ENCODE data around the gene DMD.

DMD gene

GRCh38 chrX:33128048-33128805, 83.1 kb downstream of the DMD start:
- TF ChIP-seq, protein P1, sequence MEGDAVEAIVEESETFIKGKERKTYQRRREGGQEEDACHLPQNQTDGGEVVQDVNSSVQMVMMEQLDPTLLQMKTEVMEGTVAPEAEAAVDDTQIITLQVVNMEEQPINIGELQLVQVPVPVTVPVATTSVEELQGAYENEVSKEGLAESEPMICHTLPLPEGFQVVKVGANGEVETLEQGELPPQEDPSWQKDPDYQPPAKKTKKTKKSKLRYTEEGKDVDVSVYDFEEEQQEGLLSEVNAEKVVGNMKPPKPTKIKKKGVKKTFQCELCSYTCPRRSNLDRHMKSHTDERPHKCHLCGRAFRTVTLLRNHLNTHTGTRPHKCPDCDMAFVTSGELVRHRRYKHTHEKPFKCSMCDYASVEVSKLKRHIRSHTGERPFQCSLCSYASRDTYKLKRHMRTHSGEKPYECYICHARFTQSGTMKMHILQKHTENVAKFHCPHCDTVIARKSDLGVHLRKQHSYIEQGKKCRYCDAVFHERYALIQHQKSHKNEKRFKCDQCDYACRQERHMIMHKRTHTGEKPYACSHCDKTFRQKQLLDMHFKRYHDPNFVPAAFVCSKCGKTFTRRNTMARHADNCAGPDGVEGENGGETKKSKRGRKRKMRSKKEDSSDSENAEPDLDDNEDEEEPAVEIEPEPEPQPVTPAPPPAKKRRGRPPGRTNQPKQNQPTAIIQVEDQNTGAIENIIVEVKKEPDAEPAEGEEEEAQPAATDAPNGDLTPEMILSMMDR (IDR thresholded peaks at IDR 0.05; ENCODE audit: low read depth, low read length, missing control alignments) = no peak
- in situ Hi-C loops (cut with HindIII; ENCODE audit: low pct_ligation_motif_present, low sequenced_read_pairs) = no loop called here
- Histone ChIP-seq H3K27me3 (replicated peaks) (no peaks in the 10 kb centered on the region), H3K4me3 (ENCODE audit: low read depth, low read length) (no peak overlapping the region), H3K36me3 (replicated peaks) (no peaks in the 10 kb centered on the region), H3K27ac (no peak overlapping the region)
- DNase-seq = no peak

DNA sequence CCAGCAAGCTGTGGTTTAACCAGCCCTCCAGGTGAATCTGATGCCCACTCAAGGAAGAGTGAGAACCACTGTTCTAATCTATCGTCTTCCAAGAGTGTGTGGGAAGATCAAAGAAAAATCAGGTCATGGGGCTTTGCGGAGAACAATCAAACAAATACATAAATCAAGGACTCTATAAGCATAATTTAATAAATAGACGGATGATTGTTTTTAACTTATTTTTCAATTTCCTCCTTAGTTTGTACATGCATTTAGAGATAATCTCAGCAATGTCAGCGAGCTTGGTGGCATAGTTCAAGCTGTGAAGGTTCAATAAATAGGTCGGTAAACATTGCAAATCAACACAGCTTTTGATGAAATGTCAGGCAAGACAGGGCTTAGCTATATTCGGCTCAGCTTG, 84.9 kb downstream of the DMD start:
- in situ Hi-C loops (cut with HindIII; ENCODE audit: low pct_ligation_motif_present, low sequenced_read_pairs) = no loop called here
- no peak for DNase-seq
- H3K27me3 ChIP-seq (replicated peaks) = no peaks in the 10 kb centered on the region
- TF ChIP-seq, protein P1 (IDR thresholded peaks at IDR 0.05; ENCODE audit: low read depth, low read length, missing control alignments) = no peak
- no peaks in the 10 kb centered on the region for H3K36me3 ChIP-seq (replicated peaks)
- no peak overlapping the region for H3K4me3 ChIP-seq (ENCODE audit: low read depth, low read length)
- H3K27ac ChIP-seq = no peak overlapping the region

- Histone ChIP-seq H3K27ac (no peak overlapping the region), H3K4me3 (ENCODE audit: low read depth, low read length) (no peak overlapping the region), H3K36me3 (replicated peaks) (no peaks in the 10 kb centered on the region), H3K27me3 (replicated peaks) (no peaks in the 10 kb centered on the region)
- TF ChIP-seq, protein P1 (IDR thresholded peaks at IDR 0.05; ENCODE audit: low read depth, low read length, missing control alignments) = no peak
- no peak for DNase-seq
- in situ Hi-C loops (cut with HindIII; ENCODE audit: low pct_ligation_motif_present, low sequenced_read_pairs) = no loop called here
Observed at GRCh38 chrX:33109858-33110257, 101.5 kb downstream of the DMD start.

GRCh38 chrX:33106737-33107136, 104.6 kb downstream of the DMD start:
- no peak overlapping the region for H3K4me3 ChIP-seq (ENCODE audit: low read depth, low read length)
- TF ChIP-seq, protein P1 (IDR thresholded peaks at IDR 0.05; ENCODE audit: low read depth, low read length, missing control alignments) = no peak
- DNase-seq = no peak
- no peak overlapping the region for H3K27ac ChIP-seq
- no peaks in the 10 kb centered on the region for H3K27me3 ChIP-seq (replicated peaks)
- in situ Hi-C loops (cut with HindIII; ENCODE audit: low pct_ligation_motif_present, low sequenced_read_pairs) = no loop called here
- no peaks in the 10 kb centered on the region for H3K36me3 ChIP-seq (replicated peaks)

DNA sequence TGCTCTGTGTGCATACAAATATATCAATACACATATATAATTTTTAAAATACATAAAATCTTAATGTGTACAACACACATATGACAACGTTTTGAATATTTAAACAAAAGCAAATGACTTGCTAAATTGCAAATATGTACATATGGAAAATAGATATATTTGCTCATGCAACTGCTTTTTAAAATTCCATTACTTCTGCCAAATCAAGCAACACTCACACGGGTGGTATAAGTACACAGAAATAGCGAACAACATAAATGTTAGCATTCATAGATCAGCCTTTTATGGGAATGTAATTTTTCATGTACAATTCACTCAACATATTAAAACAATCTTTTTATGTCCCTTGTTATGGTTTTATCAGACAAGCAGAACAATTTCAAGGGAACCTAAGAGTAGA, 116.3 kb downstream of the DMD start:
- Histone ChIP-seq H3K36me3 (replicated peaks) (no peaks in the 10 kb centered on the region), H3K27ac (no peak overlapping the region), H3K27me3 (replicated peaks) (no peaks in the 10 kb centered on the region), H3K4me3 (ENCODE audit: low read depth, low read length) (no peak overlapping the region)
- in situ Hi-C loops (cut with HindIII; ENCODE audit: low pct_ligation_motif_present, low sequenced_read_pairs) = no loop called here
- no peak for DNase-seq
- TF ChIP-seq, protein P1 (IDR thresholded peaks at IDR 0.05; ENCODE audit: low read depth, low read length, missing control alignments) = no peak

DNA sequence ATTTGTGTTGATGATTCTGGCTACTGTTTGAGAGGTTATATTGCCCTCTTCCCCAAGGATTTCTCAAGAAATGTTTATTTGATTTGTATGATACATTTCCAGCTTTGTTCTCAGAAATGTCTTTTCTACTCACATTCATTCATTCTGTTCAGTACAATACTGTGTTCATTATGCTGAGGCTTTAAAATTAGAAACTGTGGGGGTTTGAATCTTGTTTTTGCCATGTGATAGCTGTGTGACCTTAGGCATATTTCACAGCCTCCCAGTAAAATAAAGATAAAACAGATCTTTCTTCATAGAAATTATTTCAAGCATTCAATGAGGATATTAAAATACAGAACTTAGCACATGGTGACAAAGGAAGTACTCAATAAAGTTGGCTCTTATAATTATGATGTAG, 123.9 kb downstream of the DMD start:
- no peak overlapping the region for H3K4me3 ChIP-seq (ENCODE audit: low read depth, low read length)
- no peak for DNase-seq
- H3K27me3 ChIP-seq (replicated peaks) = no peaks in the 10 kb centered on the region
- in situ Hi-C loops (cut with HindIII; ENCODE audit: low pct_ligation_motif_present, low sequenced_read_pairs) = no loop called here
- TF ChIP-seq, protein P1 (IDR thresholded peaks at IDR 0.05; ENCODE audit: low read depth, low read length, missing control alignments) = no peak
- no peak overlapping the region for H3K27ac ChIP-seq
- no peaks in the 10 kb centered on the region for H3K36me3 ChIP-seq (replicated peaks)

Data from brain microvascular endothelial cell (primary cell).